Stimulated activated CD4-positive, alpha-beta T cell treated with anti-CD3 and anti-CD28 coated beads, Interleukin-4, amount 100 ng/mL, for 4 hours (primary cell): ENCODE results near the gene STPG3.

ENCODE experiments used
- DNase-seq, 2 experiments: peaks; one replicate each; pipeline ENCODE4 v3.0.0-alpha.2; 2020

The STPG3 gene

GRCh38 chr9:137267933-137268355 is 16.9 kb downstream of the STPG3 start:
- no peak for DNase-seq

DNA sequence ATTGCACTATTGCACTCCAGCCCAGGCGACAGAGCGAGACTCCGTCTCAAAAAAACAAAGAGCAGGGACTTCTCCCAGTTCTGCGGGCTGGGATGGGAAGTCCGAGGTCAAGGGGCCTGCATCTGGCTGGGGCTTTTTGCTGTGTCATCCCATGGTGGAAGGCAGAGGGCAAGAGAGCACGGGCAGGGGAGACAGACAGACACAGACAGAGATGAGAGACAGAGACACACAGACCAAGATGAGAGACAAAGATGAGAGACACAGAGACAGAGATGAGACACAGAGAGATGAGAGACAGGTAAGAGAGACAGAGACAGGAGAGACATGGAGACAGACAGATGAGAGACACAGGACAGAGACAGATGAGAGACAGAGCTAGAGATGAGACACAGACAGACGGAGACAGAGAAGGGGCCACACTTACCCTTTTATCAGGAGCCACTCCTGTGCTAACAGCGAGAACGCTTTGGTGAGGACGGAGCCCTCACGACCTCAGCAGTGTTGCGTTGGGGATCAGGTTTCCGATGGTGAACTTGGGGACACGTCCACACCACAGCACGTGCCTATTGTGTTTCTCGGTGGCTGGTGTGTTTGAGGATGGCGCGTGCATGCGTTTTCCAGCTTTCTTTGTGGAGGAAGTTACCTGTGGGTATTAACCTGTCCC is 17.6 kb downstream of the STPG3 start:
- DNase-seq: no peak

GRCh38 chr9:137269231-137269772 is 18.2 kb downstream of the STPG3 start:
- DNase-seq: no peak

DNA sequence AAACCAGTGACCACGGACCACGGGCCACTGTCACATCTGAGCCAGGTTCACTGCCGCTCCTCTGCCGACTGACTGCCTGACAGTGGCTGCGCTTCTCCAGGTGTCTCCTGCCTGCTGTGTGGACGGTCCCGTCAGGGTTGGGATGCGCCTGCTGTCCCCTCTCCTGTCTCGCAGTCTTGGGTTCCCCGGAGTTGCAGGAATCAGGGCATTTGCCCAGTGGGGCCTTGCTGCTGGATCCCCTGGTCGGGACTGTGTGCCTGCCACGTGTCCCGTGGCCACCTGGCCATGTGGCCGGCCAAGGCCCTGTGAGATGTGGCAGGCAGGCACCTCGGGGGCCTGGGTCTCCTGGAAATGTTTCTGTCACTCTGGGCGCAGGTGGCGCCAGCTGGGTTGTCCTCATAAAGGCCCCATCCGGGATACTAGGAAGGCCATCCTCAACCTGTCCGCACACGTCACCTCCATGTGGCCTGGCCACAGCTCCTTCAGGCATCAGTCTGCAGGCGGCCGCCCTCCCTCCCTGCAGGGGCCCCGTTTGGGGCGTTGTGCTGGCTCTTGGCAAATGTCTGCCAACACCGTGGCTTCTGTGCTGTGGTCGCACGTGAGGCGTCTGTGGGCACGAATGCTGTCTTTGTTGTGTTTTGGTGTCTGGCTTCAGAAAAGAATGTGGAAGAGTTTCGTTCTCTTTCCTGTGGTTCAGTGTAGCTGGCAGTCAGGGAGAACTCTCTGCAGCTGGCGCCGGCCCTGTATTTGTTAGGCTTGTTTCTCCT is 20.0 kb downstream of the STPG3 start:
- no peak for DNase-seq

DNA sequence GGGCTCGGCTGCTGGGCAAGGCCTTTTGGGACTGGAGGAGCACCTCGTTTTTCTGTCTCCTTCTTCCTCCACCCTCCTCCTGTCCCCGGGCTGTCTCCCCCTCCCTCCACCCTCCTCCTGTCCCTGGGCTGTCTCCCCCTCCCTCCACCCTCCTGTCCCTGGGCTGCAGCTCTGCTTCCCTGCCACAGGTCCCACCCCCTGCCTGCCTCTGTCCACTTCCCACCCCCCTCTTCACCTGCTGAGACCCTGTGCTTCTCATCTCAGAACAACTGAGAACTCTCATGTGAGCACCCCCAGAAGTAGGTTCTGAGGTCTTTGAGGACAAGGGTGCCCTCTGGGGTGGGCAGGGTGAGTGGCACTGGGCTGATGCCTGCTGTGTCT is 20.6 kb downstream of the STPG3 start:
- DNase-seq: no peak

GRCh38 chr9:137272241-137273094 is 21.4 kb downstream of the STPG3 start:
- DNase-seq: no peak

DNA sequence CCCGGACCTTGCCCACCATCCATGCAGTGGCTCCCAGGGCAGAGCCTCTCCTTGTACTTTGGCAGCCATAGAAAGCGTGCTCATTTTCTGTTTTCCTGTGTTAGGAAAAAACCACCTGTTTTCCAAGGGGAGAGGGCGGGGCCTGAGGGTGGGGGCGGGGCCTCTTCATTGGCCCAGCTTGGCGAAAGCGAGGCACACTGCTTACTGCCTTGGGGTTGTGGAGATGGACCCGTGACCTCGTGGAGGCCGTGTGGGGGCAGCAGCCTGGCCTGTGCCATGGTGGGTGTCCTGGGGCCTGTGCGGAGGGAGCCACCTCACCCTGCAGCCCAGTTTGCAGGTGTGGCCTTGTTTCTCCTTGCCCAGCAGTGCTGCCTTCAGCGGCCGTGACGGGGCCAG is 22.0 kb downstream of the STPG3 start:
- DNase-seq: no peak

- DNase-seq: no peak
Observed at GRCh38 chr9:137273611-137274320, 22.7 kb downstream of the STPG3 start.

GRCh38 chr9:137275203-137275587 is 24.1 kb downstream of the STPG3 start:
- DNase-seq: no peak

DNA sequence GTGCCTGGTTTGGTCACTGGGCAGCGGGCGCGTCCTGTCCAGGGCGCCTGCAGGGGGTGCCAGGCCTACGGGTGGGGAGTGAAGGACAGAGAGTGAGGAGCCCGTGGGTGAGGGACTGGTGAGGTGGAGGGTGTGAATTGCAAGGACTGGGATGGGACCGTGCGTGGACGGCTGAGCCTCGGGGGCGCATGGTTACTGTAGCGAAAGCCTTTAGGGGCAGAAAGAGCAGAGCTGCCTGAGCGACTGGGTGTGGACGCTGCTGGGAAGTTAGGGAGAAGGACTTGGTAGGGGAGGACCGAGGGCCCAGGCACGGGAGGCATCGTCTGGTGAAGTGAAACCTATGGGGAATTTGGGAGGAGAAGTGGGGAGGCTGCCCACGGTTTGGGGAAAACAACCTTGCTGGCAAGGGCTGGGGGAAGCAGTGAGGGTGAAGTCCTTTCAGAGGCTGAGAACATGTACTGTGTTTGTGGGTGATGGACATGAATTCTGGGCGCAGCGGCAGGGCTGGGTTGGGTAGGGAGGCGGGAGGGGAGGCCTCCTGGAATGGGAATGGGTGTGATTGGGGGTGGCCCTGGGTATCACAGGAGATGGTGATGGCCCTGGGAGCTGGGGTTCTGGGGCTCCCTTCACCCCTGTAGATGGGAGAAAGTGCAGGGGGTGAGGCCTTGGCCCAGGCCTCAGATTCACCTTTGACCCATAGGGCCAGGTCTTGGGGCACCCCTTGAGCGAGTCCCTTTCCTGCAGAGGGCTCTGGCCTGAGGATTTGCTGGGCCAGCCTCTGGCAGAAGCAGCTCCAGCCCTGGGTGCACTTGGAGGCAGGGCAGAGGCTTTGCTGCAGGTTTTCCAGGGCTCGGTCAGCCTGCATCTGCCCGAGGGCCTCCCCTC is 24.7 kb downstream of the STPG3 start:
- no peak for DNase-seq

GRCh38 chr9:137276473-137277328 is 25.6 kb downstream of the STPG3 start:
- no peak for DNase-seq

DNA sequence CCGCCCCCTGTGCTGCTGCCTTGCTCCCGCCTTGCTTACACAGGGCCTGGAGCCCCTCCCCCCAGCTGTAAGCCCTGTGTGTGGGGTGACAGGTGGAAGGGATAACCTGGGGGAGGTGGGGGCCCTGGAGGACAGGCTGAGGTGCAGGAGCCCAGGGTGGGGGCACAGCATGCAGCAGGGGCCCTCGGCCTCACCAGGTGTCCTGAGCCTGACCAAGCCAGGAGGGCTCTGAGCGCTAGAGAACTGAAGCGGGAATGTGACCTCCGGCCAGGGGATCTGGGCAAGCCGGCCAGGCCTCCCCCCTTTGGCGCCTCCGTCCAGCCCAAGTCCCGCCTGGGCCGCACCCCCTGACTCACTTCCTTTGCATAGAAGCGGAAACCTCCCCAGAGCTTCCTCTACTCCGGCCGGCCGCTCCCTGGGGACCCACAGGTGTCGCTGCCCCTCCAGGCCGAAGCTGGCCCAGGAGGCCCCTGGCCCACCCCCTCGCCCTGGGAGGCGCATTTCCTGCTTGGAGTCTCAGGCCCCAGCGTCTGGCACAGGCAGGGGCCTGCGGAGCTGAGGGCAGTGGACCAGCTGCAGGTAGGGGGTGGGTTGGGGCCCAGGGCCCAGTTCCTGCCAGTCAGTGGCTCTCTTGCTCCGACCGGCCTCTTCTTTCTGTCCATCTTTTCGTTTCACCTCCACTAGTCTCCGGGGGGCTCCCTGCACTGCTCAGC is 26.4 kb downstream of the STPG3 start, which contains the start of gene TOR4A:
Gene TOR4A (plus strand): TSS at position 398 of the 713 bp plus-strand sequence. CDS start 964 bp downstream, outside the sequence.
- DNase-seq: no peak

DNA sequence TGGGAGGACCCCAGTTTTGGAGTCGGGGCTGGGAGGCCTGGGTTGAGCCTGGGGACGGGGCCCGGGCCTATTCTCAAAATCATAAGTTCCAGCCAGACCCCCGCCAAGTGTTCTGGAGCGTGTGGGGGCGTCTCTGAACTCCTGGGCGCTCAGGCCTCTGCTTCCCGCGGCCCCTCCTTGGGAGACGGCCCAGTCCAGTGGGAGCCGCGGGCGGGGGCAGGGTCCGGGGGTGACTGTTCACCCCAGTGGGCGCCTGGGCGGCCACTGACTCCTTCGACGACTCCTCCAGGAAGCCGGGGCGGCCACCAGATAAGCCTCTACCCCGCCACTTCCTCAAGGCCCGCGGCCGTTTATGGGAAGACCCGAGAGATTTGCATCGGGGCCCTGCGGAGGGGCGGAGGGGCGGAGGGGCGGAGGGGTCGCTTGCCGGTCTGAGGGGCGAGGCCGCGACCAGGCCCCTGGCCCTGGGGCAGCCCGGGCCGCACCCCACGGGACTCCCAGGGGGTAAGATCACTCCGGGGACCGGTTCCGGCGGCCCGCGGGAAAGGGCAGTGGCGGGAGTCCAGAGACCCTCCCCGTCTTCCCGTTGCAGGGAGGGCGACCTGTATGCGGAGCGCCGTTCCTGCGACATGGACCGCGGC is 27.1 kb downstream of the STPG3 start:
- no peak for DNase-seq

DNA sequence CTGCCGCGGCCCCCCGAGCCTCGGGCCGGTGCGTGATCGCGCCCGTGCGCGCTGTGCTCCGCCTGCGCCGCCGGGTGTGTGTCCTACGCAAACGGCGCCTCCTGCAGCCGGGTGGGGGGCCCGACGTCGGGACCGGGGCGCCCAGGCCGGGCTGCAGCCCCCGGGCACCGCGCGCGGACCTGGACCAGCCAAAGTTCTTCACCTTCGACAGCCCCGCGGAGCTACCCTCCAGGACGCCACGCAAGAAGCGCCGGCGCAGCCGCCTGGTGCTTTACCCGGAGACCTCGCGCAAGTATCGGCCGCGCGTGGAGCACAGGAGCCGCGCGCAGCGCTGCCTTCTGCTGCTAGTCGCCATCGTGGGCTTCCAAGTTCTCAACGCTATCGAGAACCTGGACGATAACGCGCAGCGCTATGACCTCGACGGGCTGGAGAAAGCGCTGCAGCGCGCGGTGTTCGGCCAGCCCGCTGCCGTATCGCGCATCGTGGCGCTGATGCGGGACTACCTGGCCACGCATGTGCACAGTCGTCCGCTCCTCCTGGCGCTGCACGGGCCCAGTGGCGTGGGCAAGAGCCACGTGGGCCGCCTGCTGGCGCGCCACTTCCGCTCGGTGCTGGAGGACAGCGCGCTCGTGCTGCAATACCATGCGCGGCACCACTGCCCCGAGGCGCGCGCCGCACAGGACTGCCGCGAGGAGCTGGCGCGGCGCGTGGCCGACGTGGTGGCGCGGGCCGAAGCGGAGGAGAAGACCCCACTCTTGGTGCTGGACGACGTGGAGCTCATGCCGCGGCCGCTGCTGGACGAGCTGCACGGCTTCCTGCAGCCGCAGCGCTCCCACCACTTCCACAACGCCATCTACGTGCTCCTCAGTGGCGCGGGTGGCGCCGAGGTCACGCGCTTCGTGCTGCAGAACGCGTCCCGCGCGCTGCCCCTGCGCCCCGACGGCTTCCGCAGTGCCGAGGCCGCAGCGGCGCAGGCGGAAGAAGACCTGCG is 27.9 kb downstream of the STPG3 start:
- DNase-seq: no peak

GRCh38 chr9:137279741-137280473 is 28.8 kb downstream of the STPG3 start:
- DNase-seq: no peak

GRCh38 chr9:137280474-137281344 is 29.6 kb downstream of the STPG3 start:
- no peak for DNase-seq
